MCF 10A (cell line): ENCODE results near the gene RUBCN. TPM values are rescaled to one million over a fixed set of nuclear protein-coding genes. Genes with fewer than 3 reads are reported as not detected.
"Not testable (repeated sequence)": the region's sequence is repeated elsewhere in the genome, so short reads cannot be mapped to it uniquely, and the experiment has no call there.

Experiments
- BruUV-seq: library from RNA; stranded (reverse); fragments of 400-500 nt; replicated peaks from 2 replicates; lab custom pipeline; 2021; lab: Mats Ljungman, UMichigan
- CTCF ChIA-PET: fragments of 300-600 bp; sonication (Branson Sonifier 250); formaldehyde crosslinking; extraction: SDS; loops from one replicate; lab custom pipeline; 2021; ENCODE audit warnings: antibody characterized with exemption, inconsistent platforms; lab: Yijun Ruan, JAX
- POLR2A ChIA-PET: fragments of 300-600, 350-650 bp; sonication (Branson Sonifier 250); formaldehyde crosslinking; extraction: SDS; loops from one replicate; lab custom pipeline; 2020; ENCODE audit warnings: antibody characterized with exemption, inconsistent platforms; lab: Yijun Ruan, JAX
- DNase-seq: peaks from one replicate; pipeline ENCODE4 v3.0.0-alpha.2; 2018; ENCODE audit not compliant: unreplicated experiment
- H3K27ac Mint-ChIP-seq: one replicate; pipeline ENCODE4 v1.8.0; 2022; ENCODE audit warnings: mild to moderate bottlenecking, low read depth, mixed read lengths; ENCODE audit not compliant: unreplicated experiment
- H3K27me3 Mint-ChIP-seq: one replicate; pipeline ENCODE4 v1.8.0; 2022; ENCODE audit warnings: mixed read lengths; ENCODE audit not compliant: insufficient read depth, unreplicated experiment
- H3K36me3 Mint-ChIP-seq: one replicate; pipeline ENCODE4 v1.8.0; 2022; ENCODE audit warnings: mild to moderate bottlenecking, moderate library complexity, mixed read lengths; ENCODE audit not compliant: insufficient read depth, unreplicated experiment
- H3K4me1 Mint-ChIP-seq: one replicate; pipeline ENCODE4 v1.8.0; 2022; ENCODE audit warnings: mixed read lengths; ENCODE audit not compliant: insufficient read depth, unreplicated experiment
- H3K4me3 Mint-ChIP-seq: one replicate; pipeline ENCODE4 v1.8.0; 2022; ENCODE audit warnings: mild to moderate bottlenecking, moderate library complexity, mixed read lengths; ENCODE audit not compliant: unreplicated experiment
- H3K9me3 Mint-ChIP-seq: one replicate; pipeline ENCODE4 v1.8.0; 2022; ENCODE audit warnings: mixed read lengths; ENCODE audit not compliant: unreplicated experiment
- CTCF ChIP-seq: fragments of 200-600 bp; IDR thresholded peaks from one replicate; pipeline ENCODE4 v1.8.0; 2022; ENCODE audit warnings: antibody characterized with exemption, mild to moderate bottlenecking; ENCODE audit not compliant: unreplicated experiment
- intact Hi-C: fragments of 100-400 bp; cut with micrococcal nuclease; formaldehyde crosslinking; loops from 2 replicates; pipeline ENCODE4 v1.14.1; 2022
- total RNA-seq: library from RNA; stranded (reverse); gene quantifications from 2 replicates; pipeline ENCODE4 v1.2.3, GENCODE V29; 2022

The RUBCN gene
- total RNA-seq, 1 experiment from 2014 or later = 29.9 TPM

- no peak overlapping the region for H3K27ac Mint-ChIP-seq
- no peaks in the 10 kb centered on the region for H3K27me3 Mint-ChIP-seq
- no peak for TF ChIP-seq CTCF
- H3K9me3 Mint-ChIP-seq = no peaks in the 10 kb centered on the region
- POLR2A ChIA-PET = no interaction called here
- DNase-seq = no peak
- CTCF ChIA-PET = interaction anchor here (0.6 to 1.2 kb wide), 2 partner anchors 41 to 105 kb away, joined by 3 read pairs; no protein-coding TSS in a partner anchor
- H3K36me3 Mint-ChIP-seq = peaks cover 31% of the 10 kb centered on the region
- no peak overlapping the region for H3K4me3 Mint-ChIP-seq
- no peaks in the 10 kb centered on the region for H3K4me1 Mint-ChIP-seq
- intact Hi-C loops = no loop called here
- BruUV-seq = no TSS peak
Observed at GRCh38 chr3:197670361-197670760, 66.3 kb downstream of the RUBCN start.

- intact Hi-C loops = no loop called here
- no TSS peak for BruUV-seq
- Mint-ChIP-seq H3K4me1 (no peaks in the 10 kb centered on the region), H3K4me3 (no peak overlapping the region), H3K9me3 (no peaks in the 10 kb centered on the region), H3K36me3 (peaks cover 7% of the 10 kb centered on the region), H3K27ac (no peak overlapping the region), H3K27me3 (no peaks in the 10 kb centered on the region)
- ChIA-PET POLR2A (no interaction called here), CTCF (interaction anchor here (1.0 kb wide), 1 partner anchor 38 kb away, joined by 3 read pairs; no protein-coding TSS in a partner anchor)
- no peak for DNase-seq
- no peak for TF ChIP-seq CTCF
Observed at GRCh38 chr3:197667968-197668367, 68.7 kb downstream of the RUBCN start.

- H3K4me3 Mint-ChIP-seq, CTCF ChIA-PET, intact Hi-C loops, POLR2A ChIA-PET, H3K36me3 Mint-ChIP-seq, DNase-seq, H3K9me3 Mint-ChIP-seq, H3K4me1 Mint-ChIP-seq, H3K27me3 Mint-ChIP-seq, H3K27ac Mint-ChIP-seq, BruUV-seq: not testable (repeated sequence)
Observed at GRCh38 chr3:197667293-197667692, 69.4 kb downstream of the RUBCN start.

GRCh38 chr3:197666221-197666842, 70.4 kb downstream of the RUBCN start:
- POLR2A ChIA-PET, H3K4me3 Mint-ChIP-seq, H3K27ac Mint-ChIP-seq, intact Hi-C loops, DNase-seq, H3K36me3 Mint-ChIP-seq, CTCF ChIA-PET, H3K4me1 Mint-ChIP-seq, H3K27me3 Mint-ChIP-seq, BruUV-seq, H3K9me3 Mint-ChIP-seq: not testable (repeated sequence)

GRCh38 chr3:197665549-197665948, 71.2 kb downstream of the RUBCN start:
- BruUV-seq, DNase-seq, H3K9me3 Mint-ChIP-seq, H3K27me3 Mint-ChIP-seq, H3K27ac Mint-ChIP-seq, CTCF ChIA-PET, POLR2A ChIA-PET, H3K4me1 Mint-ChIP-seq, intact Hi-C loops, H3K36me3 Mint-ChIP-seq, H3K4me3 Mint-ChIP-seq: not testable (repeated sequence)

- POLR2A ChIA-PET = not testable (repeated sequence)
Observed at GRCh38 chr3:197665142-197665491, 71.6 kb downstream of the RUBCN start.

GRCh38 chr3:197664414-197665141, 72.1 kb downstream of the RUBCN start:
- H3K9me3 Mint-ChIP-seq, H3K36me3 Mint-ChIP-seq, H3K4me1 Mint-ChIP-seq, BruUV-seq, DNase-seq, H3K27ac Mint-ChIP-seq, POLR2A ChIA-PET, CTCF ChIA-PET, intact Hi-C loops, H3K27me3 Mint-ChIP-seq: not testable (repeated sequence)
- peak overlapping the region; percentile 39 for H3K4me3 Mint-ChIP-seq

More at GRCh38 chr3:197665142-197665491, 71.6 kb downstream of the RUBCN start:
- H3K27me3 Mint-ChIP-seq, H3K9me3 Mint-ChIP-seq, H3K27ac Mint-ChIP-seq, DNase-seq, H3K36me3 Mint-ChIP-seq, intact Hi-C loops, BruUV-seq, CTCF ChIA-PET, H3K4me1 Mint-ChIP-seq: not testable (repeated sequence)
- peak overlapping the region; percentile 39 for H3K4me3 Mint-ChIP-seq
